ENCODE measurements around the gene CLCN3. TPM values are rescaled to one million over a fixed set of nuclear protein-coding genes. Genes with fewer than 3 reads are reported as not detected.

The CLCN3 gene
- total and polyA plus RNA-seq, 9 of the 15 experiments (the other 6 are each of a cell fraction or from before 2014, with no cell fraction given), result 12.7 to 60.6 (median 38.5) TPM

DNA sequence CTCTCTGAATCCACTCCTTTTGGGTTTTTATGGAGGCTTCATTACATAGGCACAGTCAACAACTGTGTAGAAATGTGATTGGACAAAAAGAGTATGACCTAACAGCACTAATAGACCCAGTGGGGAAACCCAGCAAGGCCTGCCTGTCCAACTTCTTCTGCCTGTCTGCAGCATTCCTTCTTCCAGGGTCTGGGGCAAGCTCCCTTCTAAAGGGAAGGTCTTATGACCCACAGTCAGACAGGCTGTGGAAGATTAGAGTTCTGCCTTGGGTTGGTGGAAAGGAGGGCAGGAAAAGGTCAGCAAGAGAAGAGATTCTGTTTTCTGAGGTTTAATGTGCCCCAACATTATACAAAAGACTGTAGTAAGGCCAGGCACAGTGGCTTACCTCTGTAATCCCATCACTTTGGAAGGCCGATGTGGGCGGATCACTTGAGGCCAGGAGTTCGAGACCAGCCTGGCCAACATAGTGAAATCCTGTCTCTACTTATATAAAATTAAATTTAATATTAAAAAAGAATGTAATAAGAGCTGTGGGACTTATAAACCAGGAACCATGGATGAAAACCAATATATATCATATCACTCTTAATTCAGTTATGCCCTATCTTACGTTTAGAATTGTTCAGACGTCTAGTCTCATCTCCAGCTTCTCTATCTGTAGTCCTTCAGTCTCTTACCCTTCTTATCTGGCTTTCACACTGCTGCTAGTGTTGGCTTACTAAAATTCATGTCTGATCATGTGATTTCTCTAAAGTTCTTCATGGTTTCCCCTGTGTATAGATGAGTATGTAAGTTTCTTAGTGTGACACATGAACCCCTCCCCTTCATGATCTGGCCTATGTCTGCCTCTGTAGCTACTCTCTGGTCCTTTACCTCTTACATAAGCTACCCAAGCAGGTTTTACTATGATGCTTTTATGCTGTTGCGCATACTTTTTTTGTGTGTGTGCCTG is 6.2 kb downstream of the CLCN3 start (continued):
- TF ChIP-seq, protein P1, sequence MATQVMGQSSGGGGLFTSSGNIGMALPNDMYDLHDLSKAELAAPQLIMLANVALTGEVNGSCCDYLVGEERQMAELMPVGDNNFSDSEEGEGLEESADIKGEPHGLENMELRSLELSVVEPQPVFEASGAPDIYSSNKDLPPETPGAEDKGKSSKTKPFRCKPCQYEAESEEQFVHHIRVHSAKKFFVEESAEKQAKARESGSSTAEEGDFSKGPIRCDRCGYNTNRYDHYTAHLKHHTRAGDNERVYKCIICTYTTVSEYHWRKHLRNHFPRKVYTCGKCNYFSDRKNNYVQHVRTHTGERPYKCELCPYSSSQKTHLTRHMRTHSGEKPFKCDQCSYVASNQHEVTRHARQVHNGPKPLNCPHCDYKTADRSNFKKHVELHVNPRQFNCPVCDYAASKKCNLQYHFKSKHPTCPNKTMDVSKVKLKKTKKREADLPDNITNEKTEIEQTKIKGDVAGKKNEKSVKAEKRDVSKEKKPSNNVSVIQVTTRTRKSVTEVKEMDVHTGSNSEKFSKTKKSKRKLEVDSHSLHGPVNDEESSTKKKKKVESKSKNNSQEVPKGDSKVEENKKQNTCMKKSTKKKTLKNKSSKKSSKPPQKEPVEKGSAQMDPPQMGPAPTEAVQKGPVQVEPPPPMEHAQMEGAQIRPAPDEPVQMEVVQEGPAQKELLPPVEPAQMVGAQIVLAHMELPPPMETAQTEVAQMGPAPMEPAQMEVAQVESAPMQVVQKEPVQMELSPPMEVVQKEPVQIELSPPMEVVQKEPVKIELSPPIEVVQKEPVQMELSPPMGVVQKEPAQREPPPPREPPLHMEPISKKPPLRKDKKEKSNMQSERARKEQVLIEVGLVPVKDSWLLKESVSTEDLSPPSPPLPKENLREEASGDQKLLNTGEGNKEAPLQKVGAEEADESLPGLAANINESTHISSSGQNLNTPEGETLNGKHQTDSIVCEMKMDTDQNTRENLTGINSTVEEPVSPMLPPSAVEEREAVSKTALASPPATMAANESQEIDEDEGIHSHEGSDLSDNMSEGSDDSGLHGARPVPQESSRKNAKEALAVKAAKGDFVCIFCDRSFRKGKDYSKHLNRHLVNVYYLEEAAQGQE (IDR thresholded peaks at IDR 0.05; ENCODE audit: borderline replicate concordance), result peak; percentile 22; the same call in 1 of the 2 replicates
- TF ChIP-seq, protein P1 (CRISPR knock-in tag; IDR thresholded peaks at IDR 0.05; ENCODE audit: low read depth), result no peak
- TF ChIP-seq ZNF311 (CRISPR knock-in tag; IDR thresholded peaks at IDR 0.05) (no peak), SUPT5H (IDR thresholded peaks at IDR 0.05) (no peak), ZNF24 (IDR thresholded peaks at IDR 0.05) (no peak), ZNF324 (CRISPR knock-in tag; IDR thresholded peaks at IDR 0.05) (no peak), HCFC1 (IDR thresholded peaks at IDR 0.05; ENCODE audit: low read depth, low read length) (no peak), ZNF79 (CRISPR knock-in tag; IDR thresholded peaks at IDR 0.05; ENCODE audit: low read depth) (no peak), ZNF175 (CRISPR knock-in tag; IDR thresholded peaks at IDR 0.05; ENCODE audit: low read depth) (peak; percentile 64; the same call in 1 of the 2 replicates), ARHGAP35 (IDR thresholded peaks at IDR 0.05; ENCODE audit: partially characterized antibody) (no peak), KAT8 (IDR thresholded peaks at IDR 0.05; ENCODE audit: low read depth) (no peak), TBL1XR1 (IDR thresholded peaks at IDR 0.05; ENCODE audit: low read length in 2 of 2) (peak in 1 of 2 experiments; percentile 95; a peak in 2 of 4 replicates)
- TF ChIP-seq, protein P2, sequence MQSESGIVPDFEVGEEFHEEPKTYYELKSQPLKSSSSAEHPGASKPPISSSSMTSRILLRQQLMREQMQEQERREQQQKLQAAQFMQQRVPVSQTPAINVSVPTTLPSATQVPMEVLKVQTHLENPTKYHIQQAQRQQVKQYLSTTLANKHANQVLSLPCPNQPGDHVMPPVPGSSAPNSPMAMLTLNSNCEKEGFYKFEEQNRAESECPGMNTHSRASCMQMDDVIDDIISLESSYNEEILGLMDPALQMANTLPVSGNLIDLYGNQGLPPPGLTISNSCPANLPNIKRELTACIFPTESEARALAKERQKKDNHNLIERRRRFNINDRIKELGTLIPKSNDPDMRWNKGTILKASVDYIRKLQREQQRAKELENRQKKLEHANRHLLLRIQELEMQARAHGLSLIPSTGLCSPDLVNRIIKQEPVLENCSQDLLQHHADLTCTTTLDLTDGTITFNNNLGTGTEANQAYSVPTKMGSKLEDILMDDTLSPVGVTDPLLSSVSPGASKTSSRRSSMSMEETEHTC (IDR thresholded peaks at IDR 0.05), result peak; percentile 64; the same call in 1 of the 2 replicates
- TF ChIP-seq, protein P3, sequence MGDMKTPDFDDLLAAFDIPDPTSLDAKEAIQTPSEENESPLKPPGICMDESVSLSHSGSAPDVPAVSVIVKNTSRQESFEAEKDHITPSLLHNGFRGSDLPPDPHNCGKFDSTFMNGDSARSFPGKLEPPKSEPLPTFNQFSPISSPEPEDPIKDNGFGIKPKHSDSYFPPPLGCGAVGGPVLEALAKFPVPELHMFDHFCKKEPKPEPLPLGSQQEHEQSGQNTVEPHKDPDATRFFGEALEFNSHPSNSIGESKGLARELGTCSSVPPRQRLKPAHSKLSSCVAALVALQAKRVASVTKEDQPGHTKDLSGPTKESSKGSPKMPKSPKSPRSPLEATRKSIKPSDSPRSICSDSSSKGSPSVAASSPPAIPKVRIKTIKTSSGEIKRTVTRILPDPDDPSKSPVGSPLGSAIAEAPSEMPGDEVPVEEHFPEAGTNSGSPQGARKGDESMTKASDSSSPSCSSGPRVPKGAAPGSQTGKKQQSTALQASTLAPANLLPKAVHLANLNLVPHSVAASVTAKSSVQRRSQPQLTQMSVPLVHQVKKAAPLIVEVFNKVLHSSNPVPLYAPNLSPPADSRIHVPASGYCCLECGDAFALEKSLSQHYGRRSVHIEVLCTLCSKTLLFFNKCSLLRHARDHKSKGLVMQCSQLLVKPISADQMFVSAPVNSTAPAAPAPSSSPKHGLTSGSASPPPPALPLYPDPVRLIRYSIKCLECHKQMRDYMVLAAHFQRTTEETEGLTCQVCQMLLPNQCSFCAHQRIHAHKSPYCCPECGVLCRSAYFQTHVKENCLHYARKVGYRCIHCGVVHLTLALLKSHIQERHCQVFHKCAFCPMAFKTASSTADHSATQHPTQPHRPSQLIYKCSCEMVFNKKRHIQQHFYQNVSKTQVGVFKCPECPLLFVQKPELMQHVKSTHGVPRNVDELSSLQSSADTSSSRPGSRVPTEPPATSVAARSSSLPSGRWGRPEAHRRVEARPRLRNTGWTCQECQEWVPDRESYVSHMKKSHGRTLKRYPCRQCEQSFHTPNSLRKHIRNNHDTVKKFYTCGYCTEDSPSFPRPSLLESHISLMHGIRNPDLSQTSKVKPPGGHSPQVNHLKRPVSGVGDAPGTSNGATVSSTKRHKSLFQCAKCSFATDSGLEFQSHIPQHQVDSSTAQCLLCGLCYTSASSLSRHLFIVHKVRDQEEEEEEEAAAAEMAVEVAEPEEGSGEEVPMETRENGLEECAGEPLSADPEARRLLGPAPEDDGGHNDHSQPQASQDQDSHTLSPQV (IDR thresholded peaks at IDR 0.05), result no peak

Measured in K562 (cell line).